HepG2 (cell line): Measurements from ENCODE around the gene ACSF3. TPM values are rescaled to one million over a fixed set of nuclear protein-coding genes. Genes with fewer than 3 reads are reported as not detected.

Source experiments
- EP300 ChIP-seq, 3 experiments: sonication (generic) in 1 of 3; formaldehyde crosslinking in 1 of 3; IDR thresholded peaks; 2 replicates each; pipeline versions ENCODE4 v1.5.1 to v1.6.1; 2011 to 2020; ENCODE audit warnings: low read depth in 2 of 3, low read length in 2 of 3, borderline replicate concordance in 1 of 3, improper control_type of control experiment in 1 of 3, mild to moderate bottlenecking in 1 of 3, missing genetic modification reagents in 1 of 3, moderate library complexity in 1 of 3
- KLF9 ChIP-seq: IDR thresholded peaks from 2 replicates; pipeline ENCODE4 v1.6.1; 2016; ENCODE audit warnings: low read depth
- MYC ChIP-seq: sonication (generic); formaldehyde crosslinking; IDR thresholded peaks from 2 replicates; pipeline ENCODE4 v1.9.0; 2021; ENCODE audit warnings: missing genetic modification reagents, borderline replicate concordance
- PHF21A ChIP-seq: sonication (generic); formaldehyde crosslinking; IDR thresholded peaks from 2 replicates; pipeline ENCODE4 v1.5.0; 2020; ENCODE audit warnings: mild to moderate bottlenecking, missing genetic modification reagents
- POLR2G ChIP-seq: fragments of 200-400 bp; formaldehyde crosslinking; IDR thresholded peaks from 2 replicates; pipeline ENCODE4 v1.6.1; 2018; ENCODE audit warnings: mild to moderate bottlenecking, low read depth, low read length, moderate library complexity
- XRCC5 ChIP-seq: fragments of 200-400 bp; formaldehyde crosslinking; optimal IDR thresholded peaks from 2 replicates; pipeline ENCODE3; 2017; ENCODE audit warnings: mild to moderate bottlenecking, low read length
- ZBTB10 ChIP-seq: sonication (generic); formaldehyde crosslinking; IDR thresholded peaks from 2 replicates; pipeline ENCODE4 v1.4.0; 2020; ENCODE audit warnings: missing genetic modification reagents, borderline replicate concordance
- ZFX ChIP-seq: sonication (generic); formaldehyde crosslinking; IDR thresholded peaks from 2 replicates; pipeline ENCODE4 v1.4.0; 2020; ENCODE audit warnings: mild to moderate bottlenecking, low read depth, missing genetic modification reagents, moderate library complexity
- ZMYM3 ChIP-seq: sonication (generic); formaldehyde crosslinking; IDR thresholded peaks from 2 replicates; pipeline ENCODE4 v1.5.1; 2020; ENCODE audit warnings: mild to moderate bottlenecking, missing genetic modification reagents
- ZNF232 ChIP-seq: sonication (generic); formaldehyde crosslinking; IDR thresholded peaks from 2 replicates; pipeline ENCODE4 v1.4.0; 2020; ENCODE audit warnings: missing genetic modification reagents, borderline replicate concordance
- polyA plus RNA-seq, 8 experiments: library from polyadenylated mRNA; depleted of rRNA in 3 of 8; stranded (reverse) in 7 of 8; unstranded in 1 of 8; fragments of >200 nt; fragmentation: Illumina TruSeq in 4 of 8; extraction: Trizol in 4 of 8; gene quantifications; 2 replicates each; pipeline versions ENCODE4 v1.2.1 to v1.2.3, GENCODE V29; 2011 to 2016; ENCODE audit warnings: low read depth in 4 of 8, missing spikeins in 1 of 8, mixed read lengths in 1 of 8; ENCODE audit not compliant: insufficient read depth in 1 of 8
- total RNA-seq, 5 experiments: library from RNA; depleted of rRNA; stranded (reverse); fragments of >200 nt; fragmentation: Illumina TruSeq; extraction: Trizol; gene quantifications; 2 replicates each; pipeline ENCODE4 v1.2.3, GENCODE V29; 2016; ENCODE audit warnings: low read depth in 1 of 5
- TF ChIP-seq, protein P1 (sequence below): sonication (generic); formaldehyde crosslinking; IDR thresholded peaks from 2 replicates; pipeline ENCODE4 v1.4.0; 2020; ENCODE audit warnings: missing genetic modification reagents
- TF ChIP-seq, protein P2 (sequence below): sonication (generic); formaldehyde crosslinking; IDR thresholded peaks from 2 replicates; pipeline ENCODE4 v1.4.0; 2020; ENCODE audit warnings: missing genetic modification reagents, borderline replicate concordance
- TF ChIP-seq, protein P3 (sequence below): sonication (generic); formaldehyde crosslinking; IDR thresholded peaks from 2 replicates; pipeline ENCODE4 v1.4.0; 2020; ENCODE audit warnings: mild to moderate bottlenecking, missing genetic modification reagents
- TF ChIP-seq, protein P4 (sequence below): sonication (generic); formaldehyde crosslinking; IDR thresholded peaks from 2 replicates; pipeline ENCODE4 v1.9.0; 2021; ENCODE audit warnings: missing genetic modification reagents, mild to moderate bottlenecking, borderline replicate concordance

Gene ACSF3
- total and polyA plus RNA-seq, 2 of the 13 experiments (the other 11 are each of a cell fraction or from before 2014, with no cell fraction given) = 14.9 to 30.6 TPM

- TF ChIP-seq, protein P1, sequence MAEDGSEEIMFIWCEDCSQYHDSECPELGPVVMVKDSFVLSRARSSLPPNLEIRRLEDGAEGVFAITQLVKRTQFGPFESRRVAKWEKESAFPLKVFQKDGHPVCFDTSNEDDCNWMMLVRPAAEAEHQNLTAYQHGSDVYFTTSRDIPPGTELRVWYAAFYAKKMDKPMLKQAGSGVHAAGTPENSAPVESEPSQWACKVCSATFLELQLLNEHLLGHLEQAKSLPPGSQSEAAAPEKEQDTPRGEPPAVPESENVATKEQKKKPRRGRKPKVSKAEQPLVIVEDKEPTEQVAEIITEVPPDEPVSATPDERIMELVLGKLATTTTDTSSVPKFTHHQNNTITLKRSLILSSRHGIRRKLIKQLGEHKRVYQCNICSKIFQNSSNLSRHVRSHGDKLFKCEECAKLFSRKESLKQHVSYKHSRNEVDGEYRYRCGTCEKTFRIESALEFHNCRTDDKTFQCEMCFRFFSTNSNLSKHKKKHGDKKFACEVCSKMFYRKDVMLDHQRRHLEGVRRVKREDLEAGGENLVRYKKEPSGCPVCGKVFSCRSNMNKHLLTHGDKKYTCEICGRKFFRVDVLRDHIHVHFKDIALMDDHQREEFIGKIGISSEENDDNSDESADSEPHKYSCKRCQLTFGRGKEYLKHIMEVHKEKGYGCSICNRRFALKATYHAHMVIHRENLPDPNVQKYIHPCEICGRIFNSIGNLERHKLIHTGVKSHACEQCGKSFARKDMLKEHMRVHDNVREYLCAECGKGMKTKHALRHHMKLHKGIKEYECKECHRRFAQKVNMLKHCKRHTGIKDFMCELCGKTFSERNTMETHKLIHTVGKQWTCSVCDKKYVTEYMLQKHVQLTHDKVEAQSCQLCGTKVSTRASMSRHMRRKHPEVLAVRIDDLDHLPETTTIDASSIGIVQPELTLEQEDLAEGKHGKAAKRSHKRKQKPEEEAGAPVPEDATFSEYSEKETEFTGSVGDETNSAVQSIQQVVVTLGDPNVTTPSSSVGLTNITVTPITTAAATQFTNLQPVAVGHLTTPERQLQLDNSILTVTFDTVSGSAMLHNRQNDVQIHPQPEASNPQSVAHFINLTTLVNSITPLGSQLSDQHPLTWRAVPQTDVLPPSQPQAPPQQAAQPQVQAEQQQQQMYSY (CRISPR knock-in tag) = peak; percentile 39; the same call in 1 of the 2 replicates
- TF ChIP-seq, protein P2, sequence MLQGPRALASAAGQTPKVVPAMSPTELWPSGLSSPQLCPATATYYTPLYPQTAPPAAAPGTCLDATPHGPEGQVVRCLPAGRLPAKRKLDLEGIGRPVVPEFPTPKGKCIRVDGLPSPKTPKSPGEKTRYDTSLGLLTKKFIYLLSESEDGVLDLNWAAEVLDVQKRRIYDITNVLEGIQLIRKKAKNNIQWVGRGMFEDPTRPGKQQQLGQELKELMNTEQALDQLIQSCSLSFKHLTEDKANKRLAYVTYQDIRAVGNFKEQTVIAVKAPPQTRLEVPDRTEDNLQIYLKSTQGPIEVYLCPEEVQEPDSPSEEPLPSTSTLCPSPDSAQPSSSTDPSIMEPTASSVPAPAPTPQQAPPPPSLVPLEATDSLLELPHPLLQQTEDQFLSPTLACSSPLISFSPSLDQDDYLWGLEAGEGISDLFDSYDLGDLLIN (CRISPR knock-in tag) = peak; percentile 26; the same call in 1 of the 2 replicates
- TF ChIP-seq, protein P3, sequence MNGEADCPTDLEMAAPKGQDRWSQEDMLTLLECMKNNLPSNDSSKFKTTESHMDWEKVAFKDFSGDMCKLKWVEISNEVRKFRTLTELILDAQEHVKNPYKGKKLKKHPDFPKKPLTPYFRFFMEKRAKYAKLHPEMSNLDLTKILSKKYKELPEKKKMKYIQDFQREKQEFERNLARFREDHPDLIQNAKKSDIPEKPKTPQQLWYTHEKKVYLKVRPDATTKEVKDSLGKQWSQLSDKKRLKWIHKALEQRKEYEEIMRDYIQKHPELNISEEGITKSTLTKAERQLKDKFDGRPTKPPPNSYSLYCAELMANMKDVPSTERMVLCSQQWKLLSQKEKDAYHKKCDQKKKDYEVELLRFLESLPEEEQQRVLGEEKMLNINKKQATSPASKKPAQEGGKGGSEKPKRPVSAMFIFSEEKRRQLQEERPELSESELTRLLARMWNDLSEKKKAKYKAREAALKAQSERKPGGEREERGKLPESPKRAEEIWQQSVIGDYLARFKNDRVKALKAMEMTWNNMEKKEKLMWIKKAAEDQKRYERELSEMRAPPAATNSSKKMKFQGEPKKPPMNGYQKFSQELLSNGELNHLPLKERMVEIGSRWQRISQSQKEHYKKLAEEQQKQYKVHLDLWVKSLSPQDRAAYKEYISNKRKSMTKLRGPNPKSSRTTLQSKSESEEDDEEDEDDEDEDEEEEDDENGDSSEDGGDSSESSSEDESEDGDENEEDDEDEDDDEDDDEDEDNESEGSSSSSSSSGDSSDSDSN (CRISPR knock-in tag) = peak; percentile 70
- TF ChIP-seq XRCC5 (peak; percentile 75), EP300 (IDR thresholded peaks at IDR 0.05; ENCODE audit: low read depth in 2 of 2, low read length in 2 of 2) (peak in 1 of 2 experiments; percentile 33; a peak in 1 of 4 replicates), EP300 (CRISPR knock-in tag; IDR thresholded peaks at IDR 0.05; ENCODE audit: borderline replicate concordance) (no peak), ZNF232 (CRISPR knock-in tag) (0 out of 2 replicates have a peak, but pooled peaks have one; percentile 17), ZBTB10 (CRISPR knock-in tag) (peak; percentile 40; the same call in 1 of the 2 replicates), POLR2G (peak; percentile 56; the same call in 1 of the 2 replicates), PHF21A (CRISPR knock-in tag) (peak; percentile 51), MYC (CRISPR knock-in tag) (peak; percentile 26; the same call in 1 of the 2 replicates), KLF9 (CRISPR knock-in tag) (no peak), ZMYM3 (CRISPR knock-in tag) (peak; percentile 70; the same call in 1 of the 2 replicates), ZFX (peak; percentile 37; the same call in 1 of the 2 replicates)
- TF ChIP-seq, protein P4, sequence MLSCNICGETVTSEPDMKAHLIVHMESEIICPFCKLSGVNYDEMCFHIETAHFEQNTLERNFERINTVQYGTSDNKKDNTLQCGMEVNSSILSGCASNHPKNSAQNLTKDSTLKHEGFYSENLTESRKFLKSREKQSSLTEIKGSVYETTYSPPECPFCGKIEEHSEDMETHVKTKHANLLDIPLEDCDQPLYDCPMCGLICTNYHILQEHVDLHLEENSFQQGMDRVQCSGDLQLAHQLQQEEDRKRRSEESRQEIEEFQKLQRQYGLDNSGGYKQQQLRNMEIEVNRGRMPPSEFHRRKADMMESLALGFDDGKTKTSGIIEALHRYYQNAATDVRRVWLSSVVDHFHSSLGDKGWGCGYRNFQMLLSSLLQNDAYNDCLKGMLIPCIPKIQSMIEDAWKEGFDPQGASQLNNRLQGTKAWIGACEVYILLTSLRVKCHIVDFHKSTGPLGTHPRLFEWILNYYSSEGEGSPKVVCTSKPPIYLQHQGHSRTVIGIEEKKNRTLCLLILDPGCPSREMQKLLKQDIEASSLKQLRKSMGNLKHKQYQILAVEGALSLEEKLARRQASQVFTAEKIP (CRISPR knock-in tag) = no peak
Observed at GRCh38 chr16:89048871-89049422, 44.7 kb upstream of the ACSF3 start (continued).
